ENCODE data around the gene N4BP2L1.

DNA sequence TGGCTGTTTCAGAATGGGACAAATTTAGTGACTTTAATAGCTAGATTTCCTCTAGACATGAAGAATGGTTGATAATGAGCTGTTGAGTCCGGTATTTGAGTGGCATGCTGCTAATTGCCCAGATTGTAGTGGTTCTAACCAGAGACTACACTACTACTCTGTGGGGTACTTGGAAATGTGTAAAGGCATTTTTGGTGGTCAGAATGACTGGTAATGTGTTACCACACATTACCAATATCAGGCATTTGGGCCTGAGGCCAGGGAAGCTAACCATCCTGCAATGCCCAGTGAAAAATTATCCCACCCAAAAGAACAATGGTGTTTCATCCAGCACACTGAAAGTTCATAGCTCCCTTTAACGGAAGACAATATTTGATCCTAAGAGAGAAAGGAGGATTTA, 17.5 kb upstream of the N4BP2L1 start:
- TF ChIP-seq CTCF (IDR thresholded peaks at IDR 0.05) = no peak
- TF ChIP-seq EP300 (IDR thresholded peaks at IDR 0.05; ENCODE audit: borderline replicate concordance in 1 of 2, low read depth in 1 of 2, low read length in 1 of 2) = no peak
- no peak for TF ChIP-seq RFX5 (IDR thresholded peaks at IDR 0.05; ENCODE audit: low read length)
- TF ChIP-seq FOXM1 (IDR thresholded peaks at IDR 0.05; ENCODE audit: low read depth) = no peak
- TF ChIP-seq POLR2AphosphoS5 (IDR thresholded peaks at IDR 0.05; ENCODE audit: low read depth, low read length) = no peak
- no peak for TF ChIP-seq TCF12 (IDR thresholded peaks at IDR 0.05)
- no peak for TF ChIP-seq FOSL2 (IDR thresholded peaks at IDR 0.05; ENCODE audit: borderline replicate concordance, low read depth)
- TF ChIP-seq, protein P1, sequence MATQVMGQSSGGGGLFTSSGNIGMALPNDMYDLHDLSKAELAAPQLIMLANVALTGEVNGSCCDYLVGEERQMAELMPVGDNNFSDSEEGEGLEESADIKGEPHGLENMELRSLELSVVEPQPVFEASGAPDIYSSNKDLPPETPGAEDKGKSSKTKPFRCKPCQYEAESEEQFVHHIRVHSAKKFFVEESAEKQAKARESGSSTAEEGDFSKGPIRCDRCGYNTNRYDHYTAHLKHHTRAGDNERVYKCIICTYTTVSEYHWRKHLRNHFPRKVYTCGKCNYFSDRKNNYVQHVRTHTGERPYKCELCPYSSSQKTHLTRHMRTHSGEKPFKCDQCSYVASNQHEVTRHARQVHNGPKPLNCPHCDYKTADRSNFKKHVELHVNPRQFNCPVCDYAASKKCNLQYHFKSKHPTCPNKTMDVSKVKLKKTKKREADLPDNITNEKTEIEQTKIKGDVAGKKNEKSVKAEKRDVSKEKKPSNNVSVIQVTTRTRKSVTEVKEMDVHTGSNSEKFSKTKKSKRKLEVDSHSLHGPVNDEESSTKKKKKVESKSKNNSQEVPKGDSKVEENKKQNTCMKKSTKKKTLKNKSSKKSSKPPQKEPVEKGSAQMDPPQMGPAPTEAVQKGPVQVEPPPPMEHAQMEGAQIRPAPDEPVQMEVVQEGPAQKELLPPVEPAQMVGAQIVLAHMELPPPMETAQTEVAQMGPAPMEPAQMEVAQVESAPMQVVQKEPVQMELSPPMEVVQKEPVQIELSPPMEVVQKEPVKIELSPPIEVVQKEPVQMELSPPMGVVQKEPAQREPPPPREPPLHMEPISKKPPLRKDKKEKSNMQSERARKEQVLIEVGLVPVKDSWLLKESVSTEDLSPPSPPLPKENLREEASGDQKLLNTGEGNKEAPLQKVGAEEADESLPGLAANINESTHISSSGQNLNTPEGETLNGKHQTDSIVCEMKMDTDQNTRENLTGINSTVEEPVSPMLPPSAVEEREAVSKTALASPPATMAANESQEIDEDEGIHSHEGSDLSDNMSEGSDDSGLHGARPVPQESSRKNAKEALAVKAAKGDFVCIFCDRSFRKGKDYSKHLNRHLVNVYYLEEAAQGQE (IDR thresholded peaks at IDR 0.05; ENCODE audit: low read depth, low read length) = no peak
- TF ChIP-seq NRF1 (IDR thresholded peaks at IDR 0.05; ENCODE audit: low read depth, low read length) = no peak
- TF ChIP-seq RAD21 (IDR thresholded peaks at IDR 0.05; ENCODE audit: low read length) = no peak
- TF ChIP-seq MXI1 (IDR thresholded peaks at IDR 0.05; ENCODE audit: low read depth, low read length) = no peak
- TF ChIP-seq TEAD4 (IDR thresholded peaks at IDR 0.05; ENCODE audit: borderline replicate concordance, insufficient read depth) = no peak

Data from SK-N-SH (cell line).